AG09319 (cell line): ENCODE results near the gene VIPR1.

Experiments
- DNase-seq: peaks from one replicate; pipeline ENCODE4 v3.0.0-alpha.2; 2010; ENCODE audit warnings: low read depth; ENCODE audit errors: extremely low read depth
- TF ChIP-seq, protein P1 (sequence below): IDR thresholded peaks from 2 replicates; pipeline ENCODE4 v1.5.1; 2011; ENCODE audit warnings: low read depth, mild to moderate bottlenecking, inconsistent platforms, low read length, moderate library complexity

Gene VIPR1

DNA sequence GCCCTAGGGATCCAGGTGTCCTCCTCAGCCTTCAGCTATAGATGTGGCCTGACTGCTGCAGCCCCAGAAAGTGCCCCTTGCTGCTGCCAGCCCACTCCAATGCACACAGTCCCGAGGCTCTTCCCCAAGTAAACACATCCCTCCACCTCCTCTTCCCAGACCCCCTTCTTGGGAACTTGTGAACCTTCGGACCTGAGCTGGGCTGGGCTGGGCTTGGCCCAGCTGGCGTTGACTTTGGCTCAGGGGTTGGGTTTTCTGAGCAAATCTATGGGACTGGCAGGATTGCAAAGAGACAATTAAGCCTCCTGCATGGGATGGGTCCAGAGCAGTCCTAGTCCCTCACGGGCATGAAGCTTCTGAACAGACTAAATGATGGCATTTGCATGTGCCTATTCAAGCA is 14.7 kb downstream of the VIPR1 start:
- no peak for DNase-seq
- TF ChIP-seq, protein P1, sequence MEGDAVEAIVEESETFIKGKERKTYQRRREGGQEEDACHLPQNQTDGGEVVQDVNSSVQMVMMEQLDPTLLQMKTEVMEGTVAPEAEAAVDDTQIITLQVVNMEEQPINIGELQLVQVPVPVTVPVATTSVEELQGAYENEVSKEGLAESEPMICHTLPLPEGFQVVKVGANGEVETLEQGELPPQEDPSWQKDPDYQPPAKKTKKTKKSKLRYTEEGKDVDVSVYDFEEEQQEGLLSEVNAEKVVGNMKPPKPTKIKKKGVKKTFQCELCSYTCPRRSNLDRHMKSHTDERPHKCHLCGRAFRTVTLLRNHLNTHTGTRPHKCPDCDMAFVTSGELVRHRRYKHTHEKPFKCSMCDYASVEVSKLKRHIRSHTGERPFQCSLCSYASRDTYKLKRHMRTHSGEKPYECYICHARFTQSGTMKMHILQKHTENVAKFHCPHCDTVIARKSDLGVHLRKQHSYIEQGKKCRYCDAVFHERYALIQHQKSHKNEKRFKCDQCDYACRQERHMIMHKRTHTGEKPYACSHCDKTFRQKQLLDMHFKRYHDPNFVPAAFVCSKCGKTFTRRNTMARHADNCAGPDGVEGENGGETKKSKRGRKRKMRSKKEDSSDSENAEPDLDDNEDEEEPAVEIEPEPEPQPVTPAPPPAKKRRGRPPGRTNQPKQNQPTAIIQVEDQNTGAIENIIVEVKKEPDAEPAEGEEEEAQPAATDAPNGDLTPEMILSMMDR = no peak

DNA sequence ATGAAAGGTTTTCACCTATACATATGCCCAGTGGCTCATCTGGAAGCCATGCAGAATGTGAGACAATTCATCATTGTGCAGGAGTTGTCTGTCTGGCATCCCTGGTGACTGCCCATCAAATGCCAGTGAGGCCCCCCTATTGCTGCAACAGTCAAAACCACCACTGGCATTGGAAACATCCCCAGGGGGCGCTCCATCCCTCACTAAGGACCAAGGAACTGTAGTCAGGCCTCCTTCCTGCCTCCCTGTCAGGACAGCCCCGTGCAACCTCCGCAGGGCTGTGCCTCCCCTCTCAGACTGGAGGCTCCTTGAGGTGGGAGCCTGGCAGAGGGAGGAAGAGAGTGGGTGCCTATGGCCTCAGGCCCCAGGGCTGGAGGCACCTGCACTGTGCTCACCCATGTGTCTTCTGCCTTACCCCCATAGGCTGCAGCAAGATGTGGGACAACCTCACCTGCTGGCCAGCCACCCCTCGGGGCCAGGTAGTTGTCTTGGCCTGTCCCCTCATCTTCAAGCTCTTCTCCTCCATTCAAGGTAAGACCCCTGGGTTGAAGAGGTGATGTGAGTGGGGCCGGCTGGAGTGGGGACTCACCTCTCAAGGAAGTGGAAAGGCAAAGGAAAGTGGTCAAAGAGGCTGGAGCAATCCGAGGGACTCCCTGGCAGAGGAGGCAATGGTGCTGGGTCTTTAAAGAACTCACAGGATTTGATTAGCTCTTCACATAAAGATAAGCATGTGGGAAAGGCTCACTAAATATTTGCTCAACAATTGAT is 16.5 kb downstream of the VIPR1 start:
- no peak for DNase-seq
- TF ChIP-seq, protein P1 = no peak; the same call in 1 of the 2 replicates

DNA sequence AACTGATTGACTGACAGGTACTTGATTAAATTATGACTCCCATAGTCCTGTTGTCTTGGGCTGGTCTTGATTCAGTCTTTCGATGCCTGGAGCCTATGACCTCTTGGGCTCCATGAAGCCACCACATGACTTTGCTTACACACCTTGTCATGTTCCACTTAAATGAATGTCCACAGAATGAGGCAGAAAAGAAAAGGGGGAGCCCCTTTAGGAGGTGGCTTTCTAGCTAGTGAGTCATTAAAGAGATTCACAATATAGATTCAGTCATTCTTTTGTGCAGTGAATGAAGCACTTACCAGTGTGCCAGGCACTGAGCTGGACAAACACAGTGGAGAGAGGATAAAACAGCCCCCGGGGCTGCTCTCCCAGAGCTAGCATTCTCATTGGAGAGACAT is 17.1 kb downstream of the VIPR1 start:
- TF ChIP-seq, protein P1 = no peak
- no peak for DNase-seq

DNA sequence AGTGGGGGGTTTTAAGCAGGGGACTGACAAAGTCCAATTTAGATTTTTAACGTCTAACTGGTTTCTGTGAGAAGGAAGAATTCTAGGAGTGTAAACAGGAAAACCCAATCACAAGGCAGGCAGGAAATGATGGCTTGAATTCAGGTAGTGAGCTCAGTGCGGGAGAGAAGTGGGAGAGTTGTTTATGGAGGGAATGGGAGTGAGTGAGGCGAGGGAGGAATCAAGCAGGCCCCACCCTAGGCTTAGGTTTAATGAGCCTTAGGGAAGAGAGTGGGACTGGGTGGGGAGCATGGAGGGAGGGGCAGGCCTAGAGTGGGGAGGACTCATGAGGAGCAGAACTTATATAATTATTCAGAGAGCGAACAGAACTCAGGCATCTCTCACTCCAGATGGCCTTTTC is 17.9 kb downstream of the VIPR1 start:
- DNase-seq = no peak
- TF ChIP-seq, protein P1 = no peak

DNA sequence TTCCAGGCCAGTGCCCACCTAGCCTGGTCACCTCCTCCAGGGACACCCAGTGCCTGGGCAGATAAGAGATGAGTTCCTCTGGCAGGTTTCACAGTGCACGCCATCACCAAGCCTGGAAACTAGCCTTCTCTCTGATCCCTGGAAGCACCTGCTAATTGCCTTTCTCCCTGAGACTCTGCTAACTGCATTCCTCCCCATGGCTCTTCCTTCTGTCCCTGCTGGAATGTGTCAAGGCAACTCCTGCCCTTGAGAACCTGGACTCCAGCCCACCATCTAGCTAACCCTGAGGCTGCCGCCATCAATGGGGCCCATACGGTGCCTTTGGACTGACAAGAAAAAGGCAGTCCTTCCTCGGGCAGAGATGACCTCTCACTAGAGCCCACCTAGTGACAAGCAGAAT is 18.5 kb downstream of the VIPR1 start:
- no peak for DNase-seq
- TF ChIP-seq, protein P1 = no peak

DNA sequence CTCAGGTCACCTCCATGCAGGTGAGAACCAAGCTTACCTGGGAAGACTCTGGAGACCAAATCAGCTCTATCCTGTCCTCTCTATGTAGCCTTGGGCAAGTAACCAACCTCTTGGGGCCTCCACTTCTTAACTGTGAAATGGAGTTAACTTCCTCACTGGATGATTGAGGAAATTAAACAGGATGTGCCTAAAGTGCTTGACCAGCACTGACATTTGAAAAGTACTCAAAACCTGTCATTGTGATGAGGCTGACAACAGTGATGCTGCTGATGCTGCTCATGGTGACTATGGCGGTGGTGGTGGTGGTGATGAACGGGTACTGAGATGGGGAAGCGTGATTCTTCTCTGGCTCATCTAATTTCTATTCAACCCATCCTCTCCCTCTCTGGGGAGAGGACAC is 22.3 kb downstream of the VIPR1 start:
- no peak for DNase-seq
- TF ChIP-seq, protein P1 = no peak

DNA sequence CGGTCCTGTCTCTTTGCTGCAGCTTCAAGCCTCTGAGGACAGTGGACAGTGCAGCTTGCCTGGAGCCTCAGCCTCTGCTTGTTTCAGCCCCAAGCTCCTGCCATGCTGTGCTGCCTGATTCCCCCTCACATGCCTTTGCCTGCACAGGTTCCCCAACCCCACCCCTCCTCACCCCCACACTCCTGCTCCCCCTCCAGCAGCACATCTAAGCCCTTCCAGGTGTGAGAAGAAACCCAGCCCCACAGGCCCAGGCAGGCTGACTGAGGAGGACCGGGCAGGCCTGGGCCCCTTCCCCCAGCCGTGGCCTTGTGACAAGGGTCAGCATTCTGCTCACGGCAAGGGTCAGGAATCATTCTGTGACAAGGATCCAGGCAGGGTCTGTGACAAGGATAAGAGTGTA is 22.8 kb downstream of the VIPR1 start:
- DNase-seq = no peak
- TF ChIP-seq, protein P1 = no peak
